ENCODE results near the gene COX17.

GRCh38 chr3:119625451-119626153 lies 51.6 kb downstream of the COX17 start:
- TF ChIP-seq RBBP5 (IDR thresholded peaks at IDR 0.05; ENCODE audit: borderline replicate concordance, insufficient read depth, low read length, poor library complexity, severe bottlenecking): no peak
- TF ChIP-seq CTCF (IDR thresholded peaks at IDR 0.05 in 2 of 3, conservative IDR thresholded peaks at IDR 0.05 in 1 of 3; ENCODE audit: insufficient read depth in 2 of 3, low read depth in 1 of 3, low read length in 3 of 3): no peak
- no peak for TF ChIP-seq POLR2AphosphoS5 (IDR thresholded peaks at IDR 0.05; ENCODE audit: control insufficient read depth, insufficient read depth, low read depth, low read length)
- no peak for TF ChIP-seq ZNF609 (CRISPR knock-in tag; IDR thresholded peaks at IDR 0.05; ENCODE audit: borderline replicate concordance)
- no peak for TF ChIP-seq ZNF184 (CRISPR knock-in tag; IDR thresholded peaks at IDR 0.05)
- TF ChIP-seq USF2 (CRISPR knock-in tag; IDR thresholded peaks at IDR 0.05): no peak
- TF ChIP-seq TEAD4 (IDR thresholded peaks at IDR 0.05; ENCODE audit: low read length): no peak
- TF ChIP-seq TEAD4 (CRISPR knock-in tag; IDR thresholded peaks at IDR 0.05; ENCODE audit: borderline replicate concordance): no peak
- TF ChIP-seq ATF3 (IDR thresholded peaks at IDR 0.05): no peak
- no peak for TF ChIP-seq ATF3 (CRISPR knock-in tag; conservative IDR thresholded peaks at IDR 0.05)
- TF ChIP-seq MAFG (tag; conservative IDR thresholded peaks at IDR 0.05): no peak
- no peak for TF ChIP-seq ZNF282 (CRISPR knock-in tag; IDR thresholded peaks at IDR 0.05)
